ENCODE data around the gene CSTF3. TPM values are rescaled to one million over a fixed set of nuclear protein-coding genes. Genes with fewer than 3 reads are reported as not detected.

Gene CSTF3
- polyA plus RNA-seq, 1 donor from 2014 or later = 86.8 TPM

DNA sequence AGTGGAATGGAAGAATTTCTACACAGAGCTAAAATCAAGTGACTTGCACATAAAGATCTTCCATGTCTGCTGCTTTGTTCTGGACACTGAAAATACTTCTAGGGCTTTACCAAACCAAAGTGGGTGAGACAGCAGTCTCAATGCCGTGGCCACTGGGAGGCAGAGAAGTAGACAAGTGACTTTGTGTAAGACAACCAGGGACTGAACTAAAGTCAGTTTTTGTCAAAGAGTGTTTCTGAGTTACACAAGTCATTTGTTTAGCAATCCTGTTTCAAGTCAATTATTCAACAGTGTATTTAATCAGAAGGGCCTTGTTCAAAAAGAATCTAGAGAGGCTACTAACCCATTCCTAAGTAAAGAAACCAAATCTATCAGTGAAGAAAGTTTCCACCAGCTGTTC lies 75.3 kb downstream of the CSTF3 start:
- H3K4me2 ChIP-seq (ENCODE audit: low read length) = no peak overlapping the region
- H3K27me3 ChIP-seq (ENCODE audit: insufficient read depth, low read depth, low read length) = no peaks in the 10 kb centered on the region
- no peaks in the 10 kb centered on the region for H3K79me2 ChIP-seq (replicated peaks; ENCODE audit: insufficient read depth, low read length)
- no peak overlapping the region for H3K4me3 ChIP-seq (ENCODE audit: low read length)
- H3K9me2 ChIP-seq (ENCODE audit: insufficient read depth, low read length) = no peaks in the 10 kb centered on the region
- H2AFZ ChIP-seq (ENCODE audit: low read depth, low read length) = no peak overlapping the region
- no peak for TF ChIP-seq POLR2AphosphoS5 (IDR thresholded peaks at IDR 0.05)
- no peak overlapping the region for H3K27ac ChIP-seq (ENCODE audit: low read length)
- H3K9ac ChIP-seq (ENCODE audit: low read length) = no peak overlapping the region
- no peaks in the 10 kb centered on the region for H4K20me1 ChIP-seq (ENCODE audit: insufficient read depth)
- H3K36me3 ChIP-seq (ENCODE audit: insufficient read depth, low read length) = peaks cover 3% of the 10 kb centered on the region
- H3F3A ChIP-seq (ENCODE audit: insufficient read depth, low read length, poor library complexity, severe bottlenecking) = no peaks in the 10 kb centered on the region
- H3K9me3 ChIP-seq (ENCODE audit: low read length) = no peaks in the 10 kb centered on the region

DNA sequence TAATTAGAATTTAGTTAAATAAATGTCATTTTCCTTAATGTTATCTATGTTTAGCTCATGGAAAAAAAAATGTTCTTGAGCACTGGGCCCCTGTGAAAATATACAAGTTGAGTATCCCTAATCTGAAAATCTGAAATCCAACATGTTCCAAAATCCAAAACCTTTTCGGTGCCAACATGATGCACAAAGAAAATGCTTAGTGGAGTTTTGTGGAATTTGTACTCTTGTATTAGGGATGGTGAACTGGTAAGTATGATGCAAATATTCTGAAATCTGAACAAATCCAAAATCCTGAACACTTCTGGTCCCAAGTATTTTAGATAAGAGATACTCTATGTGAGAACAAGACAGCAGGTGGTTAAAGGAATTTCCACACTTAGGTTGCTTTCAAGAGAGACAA lies 77.4 kb downstream of the CSTF3 start:
- Histone ChIP-seq H3F3A (ENCODE audit: insufficient read depth, low read length, poor library complexity, severe bottlenecking) (no peaks in the 10 kb centered on the region), H3K9me2 (ENCODE audit: insufficient read depth, low read length) (no peaks in the 10 kb centered on the region), H4K20me1 (ENCODE audit: insufficient read depth) (no peaks in the 10 kb centered on the region), H2AFZ (ENCODE audit: low read depth, low read length) (no peak overlapping the region), H3K9ac (ENCODE audit: low read length) (no peak overlapping the region), H3K4me3 (ENCODE audit: low read length) (no peak overlapping the region), H3K4me2 (ENCODE audit: low read length) (no peak overlapping the region), H3K27me3 (ENCODE audit: insufficient read depth, low read depth, low read length) (no peaks in the 10 kb centered on the region), H3K36me3 (ENCODE audit: insufficient read depth, low read length) (no peaks in the 10 kb centered on the region), H3K79me2 (replicated peaks; ENCODE audit: insufficient read depth, low read length) (no peaks in the 10 kb centered on the region), H3K9me3 (ENCODE audit: low read length) (no peaks in the 10 kb centered on the region), H3K27ac (ENCODE audit: low read length) (no peak overlapping the region)
- TF ChIP-seq EP300 (conservative IDR thresholded peaks at IDR 0.05; ENCODE audit: poor library complexity, severe bottlenecking) = no peak
- no peak for TF ChIP-seq TAF1 (IDR thresholded peaks at IDR 0.05; ENCODE audit: low read depth)
- TF ChIP-seq, protein P1, sequence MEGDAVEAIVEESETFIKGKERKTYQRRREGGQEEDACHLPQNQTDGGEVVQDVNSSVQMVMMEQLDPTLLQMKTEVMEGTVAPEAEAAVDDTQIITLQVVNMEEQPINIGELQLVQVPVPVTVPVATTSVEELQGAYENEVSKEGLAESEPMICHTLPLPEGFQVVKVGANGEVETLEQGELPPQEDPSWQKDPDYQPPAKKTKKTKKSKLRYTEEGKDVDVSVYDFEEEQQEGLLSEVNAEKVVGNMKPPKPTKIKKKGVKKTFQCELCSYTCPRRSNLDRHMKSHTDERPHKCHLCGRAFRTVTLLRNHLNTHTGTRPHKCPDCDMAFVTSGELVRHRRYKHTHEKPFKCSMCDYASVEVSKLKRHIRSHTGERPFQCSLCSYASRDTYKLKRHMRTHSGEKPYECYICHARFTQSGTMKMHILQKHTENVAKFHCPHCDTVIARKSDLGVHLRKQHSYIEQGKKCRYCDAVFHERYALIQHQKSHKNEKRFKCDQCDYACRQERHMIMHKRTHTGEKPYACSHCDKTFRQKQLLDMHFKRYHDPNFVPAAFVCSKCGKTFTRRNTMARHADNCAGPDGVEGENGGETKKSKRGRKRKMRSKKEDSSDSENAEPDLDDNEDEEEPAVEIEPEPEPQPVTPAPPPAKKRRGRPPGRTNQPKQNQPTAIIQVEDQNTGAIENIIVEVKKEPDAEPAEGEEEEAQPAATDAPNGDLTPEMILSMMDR (IDR thresholded peaks at IDR 0.05; ENCODE audit: poor library complexity, severe bottlenecking) = no peak
- TF ChIP-seq REST (IDR thresholded peaks at IDR 0.05; ENCODE audit: borderline replicate concordance) = no peak
- no peak for TF ChIP-seq EZH2 (IDR thresholded peaks at IDR 0.05; ENCODE audit: borderline replicate concordance, insufficient read depth, low read length, poor library complexity, severe bottlenecking)
- no peak for TF ChIP-seq SMC3 (conservative IDR thresholded peaks at IDR 0.05; ENCODE audit: poor library complexity)
- TF ChIP-seq POLR2AphosphoS5 (IDR thresholded peaks at IDR 0.05) = no peak

- Histone ChIP-seq H3K27me3 (ENCODE audit: insufficient read depth, low read depth, low read length) (no peaks in the 10 kb centered on the region), H3K36me3 (ENCODE audit: insufficient read depth, low read length) (no peaks in the 10 kb centered on the region), H3K4me3 (ENCODE audit: low read length) (no peak overlapping the region), H3K27ac (ENCODE audit: low read length) (no peak overlapping the region), H3K79me2 (replicated peaks; ENCODE audit: insufficient read depth, low read length) (no peaks in the 10 kb centered on the region), H4K20me1 (ENCODE audit: insufficient read depth) (no peaks in the 10 kb centered on the region), H3K9ac (ENCODE audit: low read length) (no peak overlapping the region), H3K9me2 (ENCODE audit: insufficient read depth, low read length) (no peaks in the 10 kb centered on the region), H3F3A (ENCODE audit: insufficient read depth, low read length, poor library complexity, severe bottlenecking) (no peaks in the 10 kb centered on the region), H3K9me3 (ENCODE audit: low read length) (no peaks in the 10 kb centered on the region), H3K4me2 (ENCODE audit: low read length) (no peak overlapping the region), H2AFZ (ENCODE audit: low read depth, low read length) (no peak overlapping the region)
- TF ChIP-seq SMC3 (conservative IDR thresholded peaks at IDR 0.05; ENCODE audit: poor library complexity) (no peak), EZH2 (IDR thresholded peaks at IDR 0.05; ENCODE audit: borderline replicate concordance, insufficient read depth, low read length, poor library complexity, severe bottlenecking) (no peak), MXI1 (conservative IDR thresholded peaks at IDR 0.05; ENCODE audit: poor library complexity, severe bottlenecking) (no peak), EP300 (conservative IDR thresholded peaks at IDR 0.05; ENCODE audit: poor library complexity, severe bottlenecking) (no peak), TAF1 (IDR thresholded peaks at IDR 0.05; ENCODE audit: low read depth) (no peak), REST (IDR thresholded peaks at IDR 0.05; ENCODE audit: borderline replicate concordance) (no peak)
- TF ChIP-seq, protein P1 (IDR thresholded peaks at IDR 0.05; ENCODE audit: poor library complexity, severe bottlenecking) = no peak
Observed at GRCh38 chr11:33072465-33072864, 88.8 kb downstream of the CSTF3 start.
